PC-3 (cell line): ENCODE data around the gene LIN7A. TPM values are rescaled to one million over a fixed set of nuclear protein-coding genes. Genes with fewer than 3 reads are reported as not detected.

ENCODE experiments used
- ATAC-seq: fragments of 200-7000 bp; cut with Tn5 transposase; 2 replicates; pipeline ENCODE4 v1.9.1; 2020; ENCODE audit warnings: mild to moderate bottlenecking, moderate library complexity
- BruUV-seq: library from RNA; stranded (reverse); fragments of 400-500 nt; replicated peaks from 2 replicates; lab custom pipeline; 2021; lab: Mats Ljungman, UMichigan
- CTCF ChIA-PET: fragments of 300-600 bp; sonication (Branson Sonifier 250); formaldehyde crosslinking; loops from one replicate; lab custom pipeline; 2022; ENCODE audit warnings: antibody characterized with exemption; lab: Charles Lee
- POLR2A ChIA-PET: fragments of 300-600 bp; sonication (Branson Sonifier 250); formaldehyde crosslinking; loops from one replicate; lab custom pipeline; 2022; ENCODE audit warnings: antibody characterized with exemption; ENCODE audit not compliant: unreplicated experiment; lab: Charles Lee
- DNase-seq: peaks from one replicate; pipeline ENCODE4 v3.0.0-alpha.2; 2015
- H2AFZ ChIP-seq: fragments of 300-600 bp; sonication (generic); 2 replicates; pipeline ENCODE4 v1.6.0; 2016; ENCODE audit warnings: antibody characterized with exemption, low read length
- H3F3A ChIP-seq: fragments of 300-600 bp; sonication (generic); one replicate; pipeline ENCODE4 v1.6.0; 2017; ENCODE audit warnings: antibody characterized with exemption, low read length, control low read depth, mild to moderate bottlenecking; ENCODE audit not compliant: unreplicated experiment
- H3K27ac ChIP-seq: fragments of 300-600 bp; sonication (generic); 2 replicates; pipeline ENCODE4 v1.5.1; 2016; ENCODE audit warnings: mild to moderate bottlenecking, low read length
- H3K27me3 ChIP-seq: fragments of 300-600 bp; sonication (generic); 2 replicates; pipeline ENCODE4 v1.6.1; 2016; ENCODE audit warnings: low read length, mixed read lengths
- H3K36me3 ChIP-seq: fragments of 300-600 bp; sonication (generic); 2 replicates; pipeline ENCODE4 v1.6.1; 2016; ENCODE audit warnings: low read depth, mixed run types, low read length, mixed read lengths
- H3K4me1 ChIP-seq: fragments of 300-600 bp; sonication (generic); 2 replicates; pipeline ENCODE4 v1.5.1; 2016; ENCODE audit warnings: low read length; ENCODE audit not compliant: insufficient read depth
- H3K4me2 ChIP-seq: fragments of 300-600 bp; sonication (generic); 2 replicates; pipeline ENCODE4 v1.6.0; 2016; ENCODE audit warnings: low read length
- H3K4me3 ChIP-seq: fragments of 300-600 bp; sonication (generic); 2 replicates; pipeline ENCODE4 v1.5.1; 2016; ENCODE audit warnings: mild to moderate bottlenecking, low read length, mixed read lengths
- H3K79me2 ChIP-seq: fragments of 300-600 bp; sonication (generic); 2 replicates; pipeline ENCODE4 v1.6.1; 2017; ENCODE audit warnings: low read length, mixed read lengths
- H3K9ac ChIP-seq: fragments of 300-600 bp; sonication (generic); 2 replicates; pipeline ENCODE4 v1.6.0; 2016; ENCODE audit warnings: mild to moderate bottlenecking, low read length
- H3K9me2 ChIP-seq: fragments of 300-600 bp; sonication (generic); replicated peaks from 2 replicates; pipeline ENCODE4 v1.6.1; 2016; ENCODE audit warnings: mixed run types, low read length, mixed read lengths
- H3K9me3 ChIP-seq: fragments of 300-600 bp; sonication (generic); 2 replicates; pipeline ENCODE4 v1.6.1; 2016; ENCODE audit warnings: low read length, mixed read lengths
- H4K20me1 ChIP-seq: fragments of 300-600 bp; sonication (generic); 2 replicates; pipeline ENCODE4 v1.6.1; 2016; ENCODE audit warnings: low read length, mixed read lengths
- CTCF ChIP-seq: fragments of 300-600 bp; sonication (generic); conservative IDR thresholded peaks from 2 replicates; pipeline ENCODE4 v1.5.1; 2017; ENCODE audit warnings: antibody characterized with exemption, low read depth, mild to moderate bottlenecking, low read length
- EZH2 ChIP-seq: fragments of 300-600 bp; sonication (generic); IDR thresholded peaks from one replicate; pipeline ENCODE4 v1.6.1; 2017; ENCODE audit warnings: antibody characterized with exemption, mild to moderate bottlenecking, low read length; ENCODE audit not compliant: unreplicated experiment
- EZH2phosphoT487 ChIP-seq: fragments of 300-600 bp; sonication (generic); IDR thresholded peaks from 2 replicates; pipeline ENCODE4 v1.6.1; 2018; ENCODE audit warnings: mild to moderate bottlenecking, antibody characterized with exemption, low read length, borderline replicate concordance
- intact Hi-C: fragments of 100-400 bp; cut with micrococcal nuclease; formaldehyde crosslinking; loops from 2 replicates; pipeline ENCODE4 v1.9.0; 2023
- total RNA-seq: library from RNA; depleted of rRNA; stranded (reverse); fragments of >200 nt; gene quantifications from 2 replicates; pipeline ENCODE4 v1.2.3, GENCODE V29; 2014

Gene LIN7A
- total RNA-seq, 1 experiment from 2014 or later = not detected

GRCh38 chr12:80877721-80878265, 59.9 kb downstream of the LIN7A start:
- Histone ChIP-seq H4K20me1 (no peaks in the 10 kb centered on the region), H3K4me2 (no peak overlapping the region), H3K9ac (no peak overlapping the region), H3K36me3 (no peaks in the 10 kb centered on the region), H3K4me3 (no peak overlapping the region), H2AFZ (no peak overlapping the region), H3K27ac (no peak overlapping the region), H3F3A (no peaks in the 10 kb centered on the region), H3K9me2 (no peaks in the 10 kb centered on the region), H3K4me1 (no peaks in the 10 kb centered on the region), H3K27me3 (no peaks in the 10 kb centered on the region), H3K9me3 (no peaks in the 10 kb centered on the region), H3K79me2 (no peaks in the 10 kb centered on the region)
- ChIA-PET POLR2A (no interaction called here), CTCF (no interaction called here)
- TF ChIP-seq EZH2phosphoT487 = no peak
- no peak for TF ChIP-seq CTCF
- TF ChIP-seq EZH2 = no peak
- no TSS peak for BruUV-seq
- intact Hi-C loops = no loop called here
- ATAC-seq = no peak
- DNase-seq = no peak

- no peak for DNase-seq
- ATAC-seq = no peak
- BruUV-seq = no TSS peak
- Histone ChIP-seq H3K79me2 (no peaks in the 10 kb centered on the region), H2AFZ (no peak overlapping the region), H3K9me3 (no peaks in the 10 kb centered on the region), H4K20me1 (no peaks in the 10 kb centered on the region), H3K27ac (no peak overlapping the region), H3K4me1 (no peaks in the 10 kb centered on the region), H3K4me3 (no peak overlapping the region), H3K36me3 (no peaks in the 10 kb centered on the region), H3K9me2 (no peaks in the 10 kb centered on the region), H3F3A (no peaks in the 10 kb centered on the region), H3K4me2 (no peak overlapping the region), H3K27me3 (no peaks in the 10 kb centered on the region), H3K9ac (no peak overlapping the region)
- no peak for TF ChIP-seq CTCF
- no peak for TF ChIP-seq EZH2phosphoT487
- no peak for TF ChIP-seq EZH2
- ChIA-PET CTCF (no interaction called here), POLR2A (no interaction called here)
- intact Hi-C loops = no loop called here
Observed at GRCh38 chr12:80872053-80872452, 65.7 kb downstream of the LIN7A start.

- DNase-seq (no peak), ATAC-seq (no peak)
- H3K4me2 ChIP-seq = no peak overlapping the region
- BruUV-seq = no TSS peak
- H3K9me3 ChIP-seq = no peaks in the 10 kb centered on the region
- no peak overlapping the region for H2AFZ ChIP-seq
- H3K9me2 ChIP-seq = no peaks in the 10 kb centered on the region
- ChIA-PET CTCF (no interaction called here), POLR2A (no interaction called here)
- TF ChIP-seq CTCF (no peak), EZH2phosphoT487 (no peak), EZH2 (no peak)
- no peaks in the 10 kb centered on the region for H3K79me2 ChIP-seq
- no peaks in the 10 kb centered on the region for H3K4me1 ChIP-seq
- H4K20me1 ChIP-seq = no peaks in the 10 kb centered on the region
- H3K9ac ChIP-seq = no peak overlapping the region
- intact Hi-C loops = no loop called here
- H3K36me3 ChIP-seq = no peaks in the 10 kb centered on the region
- H3K27me3 ChIP-seq = peaks cover 4% of the 10 kb centered on the region; the same call in 1 of the 2 replicates
- H3F3A ChIP-seq = no peaks in the 10 kb centered on the region
- H3K27ac ChIP-seq = no peak overlapping the region
- no peak overlapping the region for H3K4me3 ChIP-seq
Observed at GRCh38 chr12:80869264-80869663, 68.5 kb downstream of the LIN7A start.
